GM19438 (cell line): ENCODE measurements around the gene NTF3.

Experiments
- ATAC-seq: cut with Tn5 transposase; IDR thresholded peaks from one replicate; pipeline ENCODE4 v1.9.1; 2021; ENCODE audit warnings: low read depth; ENCODE audit not compliant: unreplicated experiment

NTF3 gene

DNA sequence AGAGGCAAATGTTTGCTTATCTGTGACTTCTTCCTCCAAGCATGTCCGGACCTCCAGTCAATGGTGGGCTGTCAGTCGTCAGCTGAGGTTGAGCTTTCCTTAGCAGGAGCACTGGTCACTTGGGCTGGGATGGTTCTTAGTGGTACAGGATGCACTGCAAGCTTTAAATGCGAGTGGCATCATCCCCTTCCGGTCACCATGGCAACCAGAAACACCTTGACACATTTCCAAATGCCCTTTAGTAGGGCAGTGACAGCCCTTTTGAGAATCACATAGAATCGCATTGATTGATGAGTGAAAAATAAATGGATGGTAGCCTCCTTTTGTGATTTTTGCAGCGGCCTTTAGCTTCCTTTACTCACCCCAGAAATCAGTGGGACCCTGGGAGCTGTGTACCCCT, 24.1 kb downstream of the NTF3 start:
- ATAC-seq: no peak

DNA sequence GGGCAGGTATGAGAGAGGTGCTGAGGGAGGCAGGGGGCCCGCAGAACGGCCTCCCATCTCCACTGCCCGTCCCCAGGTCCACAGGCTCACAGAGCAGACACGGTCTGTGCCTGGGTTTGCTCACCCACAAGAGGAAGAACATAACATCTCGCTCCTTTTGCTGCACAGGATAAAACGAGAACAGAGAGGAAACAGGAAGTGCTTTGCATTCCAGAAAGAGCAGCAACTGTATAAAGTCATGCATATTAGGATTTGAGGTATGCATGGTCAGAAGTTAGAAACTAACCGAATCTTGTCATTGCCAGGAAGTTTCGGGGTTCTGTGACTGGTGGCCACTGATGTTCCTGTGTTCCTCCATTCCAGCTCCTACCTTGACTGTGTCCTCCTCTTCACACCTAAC, 25.0 kb downstream of the NTF3 start:
- ATAC-seq: no peak

DNA sequence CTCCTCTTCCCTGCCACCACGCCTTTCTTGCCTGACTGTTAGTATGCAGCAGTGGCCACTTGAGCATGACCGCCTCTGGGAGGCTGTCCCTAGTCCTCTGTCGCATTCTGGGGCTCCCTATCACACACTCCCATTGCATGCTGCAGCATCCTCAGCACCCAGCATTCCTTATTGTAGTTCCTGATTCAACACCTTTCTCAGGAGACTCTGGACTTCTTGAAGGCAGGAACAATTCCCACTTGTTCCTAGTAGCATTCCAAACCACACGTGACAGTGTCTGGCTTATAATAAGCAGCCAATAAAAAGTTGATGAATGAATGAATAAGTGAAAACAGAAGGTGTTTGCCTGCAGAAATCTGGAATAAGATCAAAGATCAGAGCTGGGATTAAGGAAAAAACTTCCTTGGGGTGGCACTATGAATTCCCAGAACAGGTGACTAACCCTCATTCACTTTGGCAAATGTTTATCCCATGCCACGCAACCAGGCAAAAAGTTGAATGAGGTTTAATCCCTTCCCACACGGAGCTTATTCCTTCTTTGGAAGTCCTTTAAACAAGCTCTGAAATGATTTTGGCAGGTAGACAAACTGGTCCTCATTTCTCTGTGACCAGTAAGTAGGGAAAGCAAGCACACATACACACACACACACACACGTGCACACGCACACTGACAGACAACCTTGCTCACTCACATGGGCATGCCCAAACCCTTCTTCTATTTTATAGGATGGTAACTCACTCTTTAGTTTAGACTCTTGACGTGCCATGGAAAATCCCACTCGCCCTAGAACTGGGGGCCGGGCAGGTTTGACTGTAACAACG, 26.5 kb downstream of the NTF3 start:
- no peak for ATAC-seq

DNA sequence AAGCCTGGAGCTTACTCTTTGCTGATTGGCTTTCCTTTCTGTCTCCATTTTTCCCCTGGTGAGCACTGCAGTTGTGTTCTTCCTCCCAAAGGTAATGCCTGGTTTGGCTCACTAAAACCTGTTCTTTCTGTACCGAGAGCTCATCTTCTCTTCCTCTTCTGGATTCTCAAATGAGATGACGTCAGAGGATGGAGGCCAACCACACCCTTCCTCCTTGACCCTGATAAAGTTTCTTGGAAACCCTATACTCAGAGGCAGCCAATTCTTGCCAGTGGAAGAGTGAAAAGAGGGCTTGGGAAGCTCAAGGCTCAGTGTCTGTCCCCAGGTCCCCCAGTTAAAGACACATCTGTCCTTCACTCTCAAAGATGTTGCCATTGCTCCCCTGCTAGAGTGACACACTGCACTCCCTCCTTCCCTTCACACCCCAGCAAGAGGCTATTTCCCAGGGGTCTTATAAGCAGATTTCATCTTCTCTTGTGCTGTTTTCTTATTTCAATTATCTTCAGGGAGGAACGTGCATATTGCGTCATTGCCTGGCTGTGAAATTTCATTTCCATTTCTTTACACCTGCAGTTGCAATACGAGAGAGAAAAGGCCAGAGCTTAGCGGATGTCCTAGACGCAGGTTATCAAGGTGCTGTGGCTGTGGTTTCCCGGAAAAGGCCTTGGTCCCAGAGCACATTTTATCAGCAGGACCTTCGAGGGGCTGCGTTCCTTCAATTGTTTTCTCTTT, 27.3 kb downstream of the NTF3 start:
- ATAC-seq: no peak

DNA sequence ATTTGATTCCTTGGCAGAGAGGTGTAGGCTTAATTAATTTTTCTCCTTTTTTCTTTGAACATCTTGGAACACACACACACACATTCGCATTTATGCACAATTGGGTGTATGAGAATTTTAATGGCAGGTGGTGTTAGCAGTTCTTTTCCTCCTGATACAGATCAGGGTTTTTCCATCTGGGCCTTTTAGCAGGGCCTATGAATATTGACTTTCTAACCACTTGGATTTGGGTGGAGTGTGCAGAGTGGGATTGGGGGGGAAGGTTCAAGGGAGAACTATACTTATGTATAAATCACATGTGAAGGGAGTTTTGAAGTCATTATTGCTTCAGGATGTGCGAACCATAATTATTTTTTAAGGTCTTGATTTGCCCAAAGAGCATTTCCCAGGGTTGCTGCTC, 28.9 kb downstream of the NTF3 start:
- no peak for ATAC-seq

DNA sequence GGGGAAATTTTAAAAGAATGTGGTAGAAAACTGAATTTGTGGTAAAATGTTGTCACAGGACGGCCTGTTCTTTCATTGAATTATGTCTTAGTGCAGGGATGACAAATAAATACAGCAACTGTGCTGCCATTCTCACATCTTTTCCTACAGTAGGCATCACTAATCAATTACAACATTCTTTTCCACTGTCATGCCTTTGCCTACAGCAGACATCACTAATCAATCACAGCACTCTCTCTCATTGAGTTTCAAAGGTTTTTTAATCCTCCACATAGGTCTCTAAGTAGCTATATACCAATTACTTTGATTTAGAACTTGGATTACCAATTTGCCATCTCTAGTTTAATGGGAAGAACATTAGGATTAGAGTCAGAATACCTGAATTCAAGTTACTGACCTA, 30.1 kb downstream of the NTF3 start:
- no peak for ATAC-seq

DNA sequence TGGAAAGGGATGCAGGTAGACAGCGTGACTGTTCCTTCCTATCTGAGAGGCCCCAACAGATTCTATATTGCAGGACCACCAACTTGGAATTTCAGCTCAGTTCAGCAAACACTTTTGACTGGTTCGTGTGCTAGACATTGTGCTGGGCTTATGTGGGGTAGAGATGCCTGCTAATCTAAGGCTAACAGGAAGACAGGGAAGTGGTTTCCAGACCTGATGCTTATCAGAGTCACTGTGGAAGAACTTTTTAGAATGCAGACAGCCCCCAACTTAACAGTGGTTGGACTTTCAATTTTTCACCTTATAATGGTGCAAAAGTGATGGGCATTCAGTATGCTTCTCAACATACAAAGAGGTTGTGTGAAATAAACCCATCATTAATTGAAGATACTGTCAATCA, 32.2 kb downstream of the NTF3 start:
- no peak for ATAC-seq

DNA sequence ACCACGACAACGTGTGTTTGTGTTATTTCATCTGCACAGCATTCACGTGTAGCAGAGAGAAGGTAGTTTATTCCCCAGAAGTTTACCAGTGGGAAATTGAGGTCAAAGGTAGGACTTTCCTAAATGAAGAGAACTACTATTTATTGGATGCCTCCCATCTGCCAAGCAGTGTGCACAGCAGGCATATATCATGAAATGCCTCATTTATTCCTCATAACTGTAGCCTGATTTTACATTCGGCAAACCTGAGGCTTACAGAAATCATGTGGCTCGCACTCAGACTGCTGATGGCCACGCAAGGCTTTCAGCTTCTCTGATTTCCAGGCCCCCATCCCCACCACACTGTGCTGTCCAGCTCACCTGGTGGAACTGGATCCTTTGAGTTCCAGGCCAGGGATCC, 33.5 kb downstream of the NTF3 start:
- no peak for ATAC-seq

DNA sequence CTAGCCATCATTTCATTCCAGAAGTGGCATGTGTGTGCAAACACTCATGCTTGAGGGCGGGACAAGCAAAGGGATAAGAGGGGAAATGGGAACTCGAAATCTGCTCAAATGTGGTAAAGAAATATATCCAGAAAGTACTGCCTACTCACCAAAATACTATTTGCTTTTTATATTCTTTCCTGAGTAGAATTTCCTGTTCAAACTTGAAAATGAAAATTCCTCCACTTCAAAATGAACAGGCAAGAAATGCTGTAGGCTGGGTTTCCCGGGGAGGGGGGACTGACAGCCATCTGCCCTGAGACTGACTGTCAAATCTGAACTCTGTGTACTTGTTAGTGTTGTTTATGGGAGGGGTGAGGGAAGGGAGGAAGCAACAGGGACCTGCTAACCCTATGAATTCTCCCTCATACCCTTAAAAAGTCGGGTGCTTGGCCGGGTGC, 34.6 kb downstream of the NTF3 start:
- no peak for ATAC-seq

DNA sequence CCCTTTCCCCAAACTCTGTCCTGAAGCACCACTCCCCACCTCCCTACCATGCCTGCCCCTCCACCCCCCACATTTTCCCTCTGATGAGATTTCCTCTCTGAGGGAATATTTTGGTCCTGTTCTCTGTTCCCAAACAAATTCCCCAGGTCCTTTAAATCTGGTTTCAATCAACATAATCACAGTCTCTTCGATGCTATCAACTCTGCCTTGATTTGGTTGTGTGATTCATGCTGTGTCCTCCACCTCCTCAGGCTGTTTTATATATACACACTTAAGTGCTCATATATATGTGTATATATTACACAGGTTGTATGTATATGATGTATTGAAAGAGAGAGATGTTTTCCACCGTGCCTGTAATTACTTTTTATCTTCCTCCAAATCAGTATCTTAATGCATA, 36.0 kb downstream of the NTF3 start:
- no peak for ATAC-seq

DNA sequence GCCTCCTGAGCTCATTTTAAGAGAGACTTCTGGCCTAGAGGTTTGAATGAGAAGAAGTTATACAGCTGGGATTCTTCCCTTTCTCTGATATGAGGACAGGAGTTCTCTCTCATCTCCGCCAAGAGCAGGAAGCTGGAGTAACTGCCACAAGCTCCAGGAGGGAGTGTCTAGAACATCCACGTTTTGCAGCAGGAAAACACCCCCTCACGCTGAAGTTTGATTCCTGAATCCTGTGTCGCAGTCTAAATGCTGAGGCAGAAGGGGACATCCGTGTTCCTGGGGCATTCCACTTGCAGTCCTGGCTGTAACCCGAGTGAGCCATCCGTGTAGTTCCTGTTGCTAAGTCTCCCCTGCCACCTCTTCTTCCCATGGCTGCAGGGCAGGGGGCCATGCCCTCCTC, 38.3 kb downstream of the NTF3 start:
- ATAC-seq: no peak

DNA sequence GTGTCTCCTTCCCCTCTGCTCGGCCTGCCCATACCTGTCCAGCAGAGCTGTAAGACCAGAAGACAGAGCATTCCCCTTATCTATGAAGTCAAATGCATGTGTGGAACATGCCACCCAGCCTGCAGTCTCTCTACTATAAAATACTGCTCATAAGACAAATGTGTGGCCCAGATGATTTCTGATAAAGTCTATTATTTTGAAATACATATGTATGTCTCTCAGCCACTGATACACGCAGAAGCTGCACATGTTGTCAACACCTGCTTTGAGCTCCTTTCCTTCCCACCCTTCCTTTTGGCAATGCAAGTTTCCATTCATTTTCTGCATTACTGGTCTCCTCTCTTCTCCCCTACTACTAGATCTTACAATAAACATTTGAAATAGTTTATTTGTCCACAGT, 38.8 kb downstream of the NTF3 start:
- no peak for ATAC-seq

DNA sequence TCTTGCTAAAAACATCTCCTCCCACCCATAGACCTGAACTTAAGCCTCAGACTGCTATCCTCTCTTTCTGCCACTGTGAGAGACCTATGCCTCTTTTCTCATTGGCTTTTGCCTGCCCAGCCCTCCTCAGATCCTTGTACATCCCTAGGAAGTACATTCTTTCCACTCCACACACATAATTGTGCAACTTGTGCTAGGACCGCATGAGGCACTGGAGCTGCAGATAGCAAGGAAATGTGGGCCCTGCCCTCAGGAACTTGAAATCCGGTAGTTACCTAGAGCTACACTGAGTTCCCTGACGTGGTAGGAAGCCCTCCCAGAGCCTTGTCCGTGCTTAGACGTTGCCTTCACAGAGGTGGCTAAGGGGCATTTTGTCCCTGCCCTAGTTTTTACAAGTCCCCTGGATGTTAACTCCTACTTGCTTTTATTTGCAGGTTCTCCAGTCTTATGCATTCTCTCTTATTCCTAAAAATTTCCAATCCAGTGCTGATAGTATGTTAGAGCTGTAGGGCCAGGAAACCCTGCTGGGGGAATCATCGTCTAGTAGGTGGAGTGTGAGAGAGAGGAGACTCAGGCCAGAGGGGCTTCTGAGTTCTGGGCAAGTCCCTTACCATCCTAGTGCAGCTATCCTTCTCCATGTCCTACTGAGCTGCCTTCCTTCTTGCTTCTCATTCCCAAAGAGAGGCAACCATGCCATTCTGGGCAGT, 41.3 kb downstream of the NTF3 start:
- ATAC-seq: no peak

DNA sequence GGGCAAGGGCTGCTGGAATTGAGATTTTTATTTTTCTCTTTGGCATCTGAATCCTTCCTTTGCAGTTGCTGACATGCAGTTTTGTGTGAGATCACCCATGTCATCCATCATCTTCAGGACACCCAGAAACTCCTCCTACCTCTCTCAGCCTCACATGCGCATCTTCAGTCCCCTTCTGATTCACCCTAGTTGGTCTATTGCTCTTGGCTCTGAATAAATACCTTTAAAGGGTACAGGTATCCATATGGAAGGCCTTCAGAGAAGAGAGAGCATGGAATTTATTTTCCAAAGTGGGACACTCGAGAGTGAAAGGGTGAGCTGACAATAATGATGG, 41.8 kb downstream of the NTF3 start:
- no peak for ATAC-seq

DNA sequence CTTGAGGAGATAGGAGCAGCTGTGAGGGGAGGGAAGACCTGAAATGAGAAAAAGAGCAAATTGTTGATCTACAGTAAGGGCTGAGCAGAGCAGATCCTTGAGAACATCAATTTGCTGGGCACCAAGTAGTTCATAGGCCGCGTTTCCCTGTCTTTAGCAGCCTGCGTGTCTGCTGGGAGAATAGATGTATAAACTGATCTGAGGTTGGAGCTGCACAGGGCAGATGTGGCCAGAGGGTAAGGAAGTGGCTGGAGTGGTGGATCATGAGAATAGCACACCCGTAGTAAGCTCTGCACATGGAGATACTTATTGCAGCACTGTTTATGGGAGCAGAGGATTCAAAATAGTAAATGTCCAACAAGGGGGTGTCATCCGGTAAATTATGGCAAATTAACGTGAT, 44.4 kb downstream of the NTF3 start:
- no peak for ATAC-seq

DNA sequence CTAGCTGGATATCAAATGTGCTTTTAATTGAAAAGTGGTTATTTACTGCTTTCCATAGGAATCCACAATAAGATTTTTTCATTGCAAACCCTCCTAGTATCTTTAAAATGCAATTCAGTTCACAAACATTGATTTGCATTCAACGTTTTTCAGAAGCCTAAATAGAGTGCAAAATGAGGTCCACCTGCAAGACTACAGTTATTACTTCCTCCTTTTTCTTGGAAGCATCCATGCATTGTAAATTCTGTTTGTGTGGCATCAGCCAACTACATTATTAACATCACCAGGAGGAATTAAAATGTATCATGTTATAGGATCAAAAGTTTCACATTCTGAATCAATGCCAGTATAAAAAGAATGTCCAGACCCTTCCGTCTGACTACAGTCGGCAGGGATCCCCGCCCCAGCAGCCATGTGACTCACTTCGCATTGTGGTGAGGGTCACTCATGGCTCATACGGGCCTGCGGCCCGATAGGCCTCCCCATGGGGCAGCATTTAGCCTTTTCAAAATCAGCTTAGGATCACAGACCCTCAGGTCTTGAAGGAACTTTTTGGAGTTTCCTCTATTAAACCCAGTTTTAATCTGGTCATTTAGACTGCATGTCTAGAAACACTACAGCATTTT, 46.3 kb downstream of the NTF3 start:
- ATAC-seq: no peak

DNA sequence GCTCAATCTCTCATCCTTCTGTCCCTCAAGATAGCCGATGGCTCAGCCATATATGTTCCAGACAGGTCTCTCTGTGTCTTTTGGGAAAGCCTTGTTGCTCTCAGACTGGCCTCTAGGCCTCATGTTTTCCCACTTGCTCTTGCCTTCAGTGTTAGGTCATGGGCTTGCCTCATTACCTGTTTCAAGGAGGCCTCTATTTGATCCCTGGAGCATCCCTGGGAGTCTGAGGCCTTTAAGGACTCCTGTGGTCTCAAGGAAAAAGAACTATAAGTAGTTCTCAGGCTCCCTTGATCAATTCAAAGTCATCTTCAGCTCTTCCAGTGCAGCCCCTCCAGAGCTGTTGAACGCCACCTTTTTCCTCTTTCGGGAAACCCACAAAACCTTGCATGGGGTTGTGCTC, 47.9 kb downstream of the NTF3 start:
- no peak for ATAC-seq

DNA sequence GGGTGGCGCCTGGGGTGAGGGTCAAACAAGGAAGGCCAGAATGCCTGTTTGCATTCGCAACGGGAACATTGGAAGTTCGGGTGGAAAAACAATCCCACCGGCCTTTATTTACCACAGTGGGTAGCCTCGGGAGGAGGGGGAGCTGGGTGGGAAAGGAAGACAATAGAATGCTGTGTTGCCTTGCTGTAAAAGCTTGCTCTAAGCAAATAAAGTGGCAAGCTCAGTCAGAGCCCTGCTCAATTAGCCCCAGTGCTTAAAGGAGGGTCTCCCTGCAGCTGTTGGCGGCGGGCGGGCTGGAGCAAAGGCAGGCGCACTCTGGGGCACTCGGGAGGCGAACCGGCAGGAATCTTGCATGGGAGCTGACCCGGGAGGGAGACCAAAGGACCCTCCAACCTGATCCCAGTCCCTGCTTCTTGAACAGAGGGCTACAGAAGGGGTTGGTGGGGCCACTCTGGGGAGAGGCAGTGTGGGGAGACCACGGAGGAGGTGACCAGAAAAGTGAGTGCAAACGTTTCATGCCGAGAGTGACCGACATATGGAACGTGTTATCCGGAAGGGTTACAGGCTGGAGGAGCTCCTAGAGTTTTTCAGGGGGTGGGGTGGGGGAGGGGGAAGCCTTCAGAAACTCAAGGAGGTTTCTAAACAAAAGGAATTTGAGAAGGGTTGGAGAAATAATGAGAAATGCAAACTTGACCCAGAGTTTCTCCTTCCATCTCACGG, 48.5 kb downstream of the NTF3 start:
- no peak for ATAC-seq

DNA sequence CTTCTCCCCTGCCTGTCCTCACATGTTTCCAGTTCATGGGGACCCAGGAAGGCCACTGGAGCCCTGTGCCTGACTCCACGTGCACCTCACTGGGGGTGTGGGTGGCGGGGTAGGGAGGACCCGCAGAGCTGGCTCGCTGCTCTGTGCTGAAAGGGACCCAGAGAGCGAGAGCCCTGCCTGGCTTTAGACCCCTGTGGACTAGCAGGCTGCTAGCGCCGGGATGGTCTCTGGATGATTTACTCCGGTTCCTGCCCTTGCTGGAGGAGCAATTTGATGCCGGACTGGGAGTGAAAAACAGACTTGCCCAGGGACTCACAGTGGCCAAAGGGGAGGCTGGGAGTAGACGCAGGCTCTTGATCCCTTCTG, 49.0 kb downstream of the NTF3 start:
- ATAC-seq: no peak

DNA sequence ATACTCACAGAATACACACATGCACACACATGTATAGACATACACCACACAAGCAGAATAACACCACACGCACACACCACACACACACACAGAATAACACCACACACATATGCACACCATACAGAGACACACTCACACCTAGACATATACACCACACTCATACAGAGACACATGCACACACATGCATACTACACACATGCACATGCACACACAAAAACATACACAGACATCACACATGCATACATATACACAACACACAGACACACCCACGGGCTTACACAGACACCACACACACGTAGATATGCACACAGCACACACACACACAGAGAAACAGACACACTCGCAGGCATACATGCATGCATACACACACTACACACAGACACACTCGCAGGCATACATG, 49.7 kb downstream of the NTF3 start:
- ATAC-seq: no peak

DNA sequence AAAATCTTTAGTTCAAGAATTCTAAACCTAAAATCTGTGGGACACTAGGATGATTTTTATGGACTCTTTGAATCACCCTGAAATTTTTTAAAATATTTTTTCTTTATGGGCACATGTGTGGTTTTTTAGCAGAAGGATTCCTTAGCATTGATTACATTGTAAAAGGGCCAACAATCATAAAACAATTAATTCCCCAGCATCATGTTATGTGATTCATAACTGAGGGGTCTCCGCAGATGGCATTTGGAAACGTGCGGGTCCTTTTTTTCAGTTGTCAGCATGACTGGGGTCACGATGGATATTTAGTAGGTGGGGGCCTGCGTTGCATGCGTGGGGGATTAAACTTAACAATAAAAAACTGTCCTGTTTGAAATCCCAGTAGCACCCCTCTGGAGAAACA, 52.5 kb downstream of the NTF3 start:
- no peak for ATAC-seq
